ENCODE results near the gene OR6Q1. TPM values are rescaled to one million over a fixed set of nuclear protein-coding genes. Genes with fewer than 3 reads are reported as not detected.

OR6Q1 gene
- total RNA-seq, 1 donor from 2014 or later, result not detected

DNA sequence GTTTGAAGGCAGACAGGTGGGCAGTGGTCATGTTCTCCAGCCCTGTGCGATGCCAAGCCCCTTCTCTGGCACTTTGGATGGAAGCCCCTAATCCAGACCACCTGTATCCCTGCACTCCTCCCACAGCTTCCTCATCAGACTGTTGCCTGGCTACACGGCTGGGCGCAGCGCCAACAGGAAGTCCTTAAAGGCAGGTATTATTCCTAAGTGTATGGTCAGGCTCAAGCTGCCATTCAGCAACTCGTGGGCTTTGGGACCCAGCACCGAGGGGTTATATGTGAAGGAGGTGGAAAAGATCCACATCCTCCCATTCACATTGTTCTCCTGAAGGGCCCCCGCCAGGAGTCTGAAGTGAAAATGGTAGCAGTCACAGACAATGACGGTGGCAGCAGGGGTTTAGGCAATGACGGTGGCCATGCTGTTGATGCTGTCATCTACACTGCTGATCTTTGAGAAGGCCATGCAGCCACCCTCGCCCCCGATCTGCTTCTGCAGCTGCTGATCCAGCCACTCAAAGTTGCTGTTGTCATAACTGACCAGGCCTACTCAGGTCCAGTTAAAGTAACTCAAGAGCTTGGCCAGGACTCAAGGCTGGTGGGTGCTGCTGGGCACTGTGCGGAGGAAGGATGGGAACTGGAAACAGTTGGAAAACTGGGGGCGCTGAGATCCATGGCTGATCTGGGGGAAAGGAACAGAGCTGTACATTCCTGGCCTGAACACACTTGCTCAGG is 27.7 kb downstream of the OR6Q1 start:
- DNase-seq, result no peak

- DNase-seq, result no peak
Measured at GRCh38 chr11:58059007-58059350, 28.2 kb downstream of the OR6Q1 start.

DNA sequence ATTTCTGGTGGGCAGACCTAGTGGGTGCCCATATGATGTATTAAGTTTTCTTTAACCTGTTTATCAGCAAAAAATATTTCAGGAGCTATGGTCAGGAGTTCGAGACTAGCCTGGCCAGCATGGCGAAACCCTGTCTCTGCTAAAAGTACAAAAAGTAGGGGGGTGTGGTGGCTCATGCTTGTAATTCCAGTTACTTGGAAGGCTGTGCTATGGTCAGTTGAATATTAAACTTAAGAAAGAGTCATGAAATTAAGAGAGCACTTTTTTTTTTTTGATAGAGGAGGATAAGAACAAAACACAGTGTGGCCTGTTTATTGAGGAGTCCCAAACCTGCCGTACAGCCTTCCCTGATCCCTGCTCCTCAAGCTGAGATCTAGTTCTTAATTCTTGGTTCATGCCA is 29.8 kb downstream of the OR6Q1 start:
- no peak for DNase-seq

DNA sequence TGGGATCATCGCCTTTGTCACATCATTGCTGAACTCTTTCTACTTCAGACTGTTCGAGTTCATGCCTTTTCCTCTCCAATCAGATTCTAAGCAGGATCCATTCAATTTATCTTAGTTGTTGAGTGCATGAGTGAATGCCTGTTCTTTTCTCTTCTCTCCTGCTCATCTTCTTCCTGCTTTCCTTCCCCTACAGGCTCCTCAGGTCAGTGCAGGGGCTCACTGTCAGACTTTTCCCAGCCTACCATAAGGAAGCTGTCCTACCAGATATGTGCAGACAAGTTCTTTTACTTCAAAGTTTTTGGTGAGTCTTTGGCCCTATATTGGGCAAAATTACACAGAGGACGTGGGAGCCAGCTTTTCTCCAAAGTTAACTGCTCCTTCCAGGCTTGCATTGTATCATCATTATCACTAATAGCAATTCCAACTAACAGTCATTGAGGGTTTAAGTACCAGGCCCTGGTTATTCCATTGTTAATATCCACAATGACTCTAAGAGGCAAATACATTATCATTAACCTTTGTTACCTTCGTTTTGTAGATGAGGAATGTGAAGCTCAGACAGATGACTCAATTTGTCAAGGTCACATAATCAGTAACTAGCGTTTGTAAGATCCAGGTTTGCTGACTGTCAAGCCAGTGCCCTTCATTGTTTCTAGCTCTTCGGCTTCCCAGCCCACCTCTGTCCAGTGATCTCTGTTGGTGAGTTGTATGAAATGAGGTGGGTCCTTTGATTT is 30.4 kb downstream of the OR6Q1 start:
- DNase-seq, result no peak

- no peak for DNase-seq
Measured at GRCh38 chr11:58061813-58062212, 31.1 kb downstream of the OR6Q1 start.

DNA sequence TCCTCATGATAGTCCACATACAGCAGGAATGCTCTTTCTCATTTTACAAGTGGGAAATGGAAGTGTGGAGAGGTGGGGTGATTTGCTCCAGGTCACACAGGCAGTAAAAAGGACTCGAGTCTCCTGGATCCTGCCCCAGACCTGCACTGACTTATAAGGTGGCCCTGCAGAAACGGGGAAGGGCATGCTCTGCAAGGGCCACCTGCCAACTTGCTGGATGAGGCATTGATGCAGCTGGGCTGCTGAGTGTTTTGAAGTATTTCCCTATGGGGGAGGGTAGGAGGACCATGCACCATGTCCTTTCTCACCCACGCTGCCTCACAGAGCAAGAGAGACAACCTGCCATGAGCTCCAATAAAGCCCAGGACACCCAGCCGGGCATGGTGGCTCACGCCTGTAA is 36.9 kb downstream of the OR6Q1 start:
- no peak for DNase-seq

DNA sequence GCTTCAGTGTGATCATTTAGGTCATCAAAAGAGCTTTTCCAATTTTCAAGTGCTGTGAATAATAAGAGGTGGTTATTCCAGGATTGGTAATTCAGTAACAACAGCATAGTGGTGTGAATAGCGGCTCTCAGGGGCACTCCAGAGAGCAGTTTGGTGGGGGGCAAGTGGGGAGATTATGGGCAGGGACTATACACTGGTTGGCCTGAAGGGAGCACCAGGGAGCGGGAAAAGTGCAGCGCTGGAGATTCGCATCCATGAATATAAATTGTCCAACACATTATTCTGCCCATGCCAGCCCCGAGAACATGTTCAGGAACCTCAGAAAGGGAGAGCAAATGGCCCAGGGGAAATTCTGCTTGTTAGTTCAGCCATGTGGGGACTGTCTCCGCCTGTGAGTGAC is 37.9 kb downstream of the OR6Q1 start:
- DNase-seq, result no peak

GRCh38 chr11:58070585-58070984 is 39.8 kb downstream of the OR6Q1 start:
- DNase-seq, result no peak

- DNase-seq, result no peak
Measured at GRCh38 chr11:58075781-58076180, 45.0 kb downstream of the OR6Q1 start.

Small RNA genes within 50 kb of the gene (small RNA-seq; reads per million reads assigned to genes)
- gene RNU6-899P, result not detected

Other genes with a start within 250 kb of the OR6Q1 start
- not detected for gene OR9Q1, start 7.1 kb upstream of the OR6Q1 start, total RNA-seq
- not detected for gene OR9I1, start 94.6 kb downstream of the OR6Q1 start, total RNA-seq
- not detected for gene OR9Q2, start 158.1 kb downstream of the OR6Q1 start, total RNA-seq
- gene OR1S2, start 173.2 kb downstream of the OR6Q1 start, total RNA-seq, result not detected
- gene OR1S1, start 181.8 kb downstream of the OR6Q1 start, total RNA-seq, result not detected
- gene OR10Q1, start 198.0 kb downstream of the OR6Q1 start, total RNA-seq, result not detected
- not detected for gene OR10W1, start 237.3 kb downstream of the OR6Q1 start, total RNA-seq